Panc1 (cell line): ENCODE results near the gene PDS5A.

Experiments
- POLR2AphosphoS5 ChIP-seq: IDR thresholded peaks from 2 replicates; pipeline ENCODE4 v1.6.1; 2012; ENCODE audit warnings: mild to moderate bottlenecking, low read depth, low read length, moderate library complexity
- TF ChIP-seq, protein P1 (sequence below): fragments of 450-650 bp; IDR thresholded peaks from 2 replicates; pipeline ENCODE4 v1.5.1; 2017; ENCODE audit warnings: mild to moderate bottlenecking
- TF ChIP-seq, protein P2 (sequence below), 2 experiments: IDR thresholded peaks; 2 replicates each; pipeline ENCODE4 v1.6.1; 2011 to 2012; ENCODE audit warnings: low read depth in 2 of 2, control low read depth in 1 of 2, low read length in 1 of 2, mild to moderate bottlenecking in 1 of 2, moderate library complexity in 1 of 2; ENCODE audit not compliant: insufficient read depth in 1 of 2

DNA sequence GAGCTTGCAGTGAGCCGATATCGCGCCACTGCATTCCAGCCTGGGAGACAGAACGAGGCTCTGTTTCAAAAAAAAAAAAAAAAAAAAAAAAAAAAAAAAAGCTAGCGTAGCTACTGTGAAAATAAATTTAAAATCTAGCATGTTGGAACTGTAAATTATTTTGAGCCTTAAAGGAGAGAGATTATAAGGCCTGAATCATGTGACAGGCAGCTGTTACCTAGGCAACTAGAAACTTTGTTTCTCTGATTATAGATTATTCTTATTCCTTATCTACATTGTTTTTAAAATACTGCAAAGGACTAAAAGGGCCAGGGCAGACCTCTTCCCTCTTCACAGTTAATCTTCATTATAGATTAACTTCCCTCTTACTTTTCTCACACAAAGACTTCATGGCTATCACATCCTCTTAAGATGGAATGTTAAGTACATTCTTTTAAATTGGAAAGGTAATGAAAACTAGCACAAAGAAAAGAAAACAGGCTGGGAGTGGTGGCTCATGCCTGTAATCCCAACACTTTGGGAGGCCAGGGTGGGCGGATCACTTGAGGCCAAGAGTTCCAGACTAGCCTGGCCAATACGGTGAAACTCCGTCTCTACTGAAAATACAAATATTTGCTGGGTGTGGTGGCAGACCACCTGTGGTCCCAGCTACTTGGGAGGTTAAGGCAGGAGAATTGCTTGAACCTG lies 21.1 kb upstream of the PDS5A start:
- TF ChIP-seq, protein P1, sequence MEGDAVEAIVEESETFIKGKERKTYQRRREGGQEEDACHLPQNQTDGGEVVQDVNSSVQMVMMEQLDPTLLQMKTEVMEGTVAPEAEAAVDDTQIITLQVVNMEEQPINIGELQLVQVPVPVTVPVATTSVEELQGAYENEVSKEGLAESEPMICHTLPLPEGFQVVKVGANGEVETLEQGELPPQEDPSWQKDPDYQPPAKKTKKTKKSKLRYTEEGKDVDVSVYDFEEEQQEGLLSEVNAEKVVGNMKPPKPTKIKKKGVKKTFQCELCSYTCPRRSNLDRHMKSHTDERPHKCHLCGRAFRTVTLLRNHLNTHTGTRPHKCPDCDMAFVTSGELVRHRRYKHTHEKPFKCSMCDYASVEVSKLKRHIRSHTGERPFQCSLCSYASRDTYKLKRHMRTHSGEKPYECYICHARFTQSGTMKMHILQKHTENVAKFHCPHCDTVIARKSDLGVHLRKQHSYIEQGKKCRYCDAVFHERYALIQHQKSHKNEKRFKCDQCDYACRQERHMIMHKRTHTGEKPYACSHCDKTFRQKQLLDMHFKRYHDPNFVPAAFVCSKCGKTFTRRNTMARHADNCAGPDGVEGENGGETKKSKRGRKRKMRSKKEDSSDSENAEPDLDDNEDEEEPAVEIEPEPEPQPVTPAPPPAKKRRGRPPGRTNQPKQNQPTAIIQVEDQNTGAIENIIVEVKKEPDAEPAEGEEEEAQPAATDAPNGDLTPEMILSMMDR, result no peak
- TF ChIP-seq, protein P2, sequence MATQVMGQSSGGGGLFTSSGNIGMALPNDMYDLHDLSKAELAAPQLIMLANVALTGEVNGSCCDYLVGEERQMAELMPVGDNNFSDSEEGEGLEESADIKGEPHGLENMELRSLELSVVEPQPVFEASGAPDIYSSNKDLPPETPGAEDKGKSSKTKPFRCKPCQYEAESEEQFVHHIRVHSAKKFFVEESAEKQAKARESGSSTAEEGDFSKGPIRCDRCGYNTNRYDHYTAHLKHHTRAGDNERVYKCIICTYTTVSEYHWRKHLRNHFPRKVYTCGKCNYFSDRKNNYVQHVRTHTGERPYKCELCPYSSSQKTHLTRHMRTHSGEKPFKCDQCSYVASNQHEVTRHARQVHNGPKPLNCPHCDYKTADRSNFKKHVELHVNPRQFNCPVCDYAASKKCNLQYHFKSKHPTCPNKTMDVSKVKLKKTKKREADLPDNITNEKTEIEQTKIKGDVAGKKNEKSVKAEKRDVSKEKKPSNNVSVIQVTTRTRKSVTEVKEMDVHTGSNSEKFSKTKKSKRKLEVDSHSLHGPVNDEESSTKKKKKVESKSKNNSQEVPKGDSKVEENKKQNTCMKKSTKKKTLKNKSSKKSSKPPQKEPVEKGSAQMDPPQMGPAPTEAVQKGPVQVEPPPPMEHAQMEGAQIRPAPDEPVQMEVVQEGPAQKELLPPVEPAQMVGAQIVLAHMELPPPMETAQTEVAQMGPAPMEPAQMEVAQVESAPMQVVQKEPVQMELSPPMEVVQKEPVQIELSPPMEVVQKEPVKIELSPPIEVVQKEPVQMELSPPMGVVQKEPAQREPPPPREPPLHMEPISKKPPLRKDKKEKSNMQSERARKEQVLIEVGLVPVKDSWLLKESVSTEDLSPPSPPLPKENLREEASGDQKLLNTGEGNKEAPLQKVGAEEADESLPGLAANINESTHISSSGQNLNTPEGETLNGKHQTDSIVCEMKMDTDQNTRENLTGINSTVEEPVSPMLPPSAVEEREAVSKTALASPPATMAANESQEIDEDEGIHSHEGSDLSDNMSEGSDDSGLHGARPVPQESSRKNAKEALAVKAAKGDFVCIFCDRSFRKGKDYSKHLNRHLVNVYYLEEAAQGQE (IDR thresholded peaks at IDR 0.05; ENCODE audit: insufficient read depth in 1 of 2, low read depth in 2 of 2, low read length in 1 of 2), result no peak
- TF ChIP-seq POLR2AphosphoS5, result no peak
